HTERT RPE-1 (cell line): ENCODE data around the gene NLRC5.
"Not testable (repeated sequence)": the region's sequence is repeated elsewhere in the genome, so short reads cannot be mapped to it uniquely, and the experiment has no call there.

Experiments used
- in situ Hi-C: fragments of 300-500 bp; cut with MboI; formaldehyde crosslinking; loops from 4 replicates; pipeline ENCODE4 v1.14.3; 2020; ENCODE audit warnings: low sequenced_read_pairs

NLRC5 gene

GRCh38 chr16:57071081-57071732, 81.8 kb downstream of the NLRC5 start:
- in situ Hi-C loops, result not testable (repeated sequence)

GRCh38 chr16:57071831-57072582, 82.7 kb downstream of the NLRC5 start:
- in situ Hi-C loops, result no loop called here

GRCh38 chr16:57072616-57073275, 83.4 kb downstream of the NLRC5 start:
- in situ Hi-C loops, result no loop called here

DNA sequence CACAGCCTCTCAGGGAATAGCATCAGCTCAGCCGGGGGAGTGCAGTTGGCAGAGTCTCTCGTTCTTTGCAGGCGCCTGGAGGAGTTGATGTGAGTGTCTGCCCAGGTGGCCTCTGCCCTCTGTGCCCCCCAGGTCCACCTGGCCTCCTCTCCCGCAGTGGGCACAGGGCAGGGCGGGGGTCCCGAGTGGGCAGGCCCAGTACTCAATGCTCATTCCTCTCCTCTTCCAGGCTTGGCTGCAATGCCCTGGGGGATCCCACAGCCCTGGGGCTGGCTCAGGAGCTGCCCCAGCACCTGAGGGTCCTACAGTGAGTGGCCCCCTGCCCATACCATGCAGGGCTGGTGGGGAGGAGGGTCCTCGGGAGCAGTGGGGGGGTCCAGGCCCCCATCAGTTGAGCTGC, 88.4 kb downstream of the NLRC5 start:
- in situ Hi-C loops, result no loop called here

DNA sequence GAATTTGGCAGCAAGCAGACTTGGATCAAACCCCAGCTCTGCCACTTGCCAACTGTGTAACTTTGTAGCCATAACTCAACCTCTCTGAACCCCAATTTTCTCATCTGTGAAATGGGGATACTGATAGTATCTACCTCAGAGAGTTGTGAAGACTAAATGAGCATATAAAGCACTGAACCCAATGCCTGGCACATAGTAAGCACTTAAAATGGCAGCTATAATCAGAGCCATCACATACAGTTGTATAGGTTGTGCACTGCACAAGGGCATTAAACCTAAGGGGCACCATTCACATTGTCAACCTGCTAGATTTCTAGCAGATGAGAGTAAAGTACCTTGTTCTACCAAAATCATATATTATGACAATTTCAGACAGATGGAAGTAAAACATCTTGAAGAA, 92.4 kb downstream of the NLRC5 start:
- in situ Hi-C loops, result no loop called here

DNA sequence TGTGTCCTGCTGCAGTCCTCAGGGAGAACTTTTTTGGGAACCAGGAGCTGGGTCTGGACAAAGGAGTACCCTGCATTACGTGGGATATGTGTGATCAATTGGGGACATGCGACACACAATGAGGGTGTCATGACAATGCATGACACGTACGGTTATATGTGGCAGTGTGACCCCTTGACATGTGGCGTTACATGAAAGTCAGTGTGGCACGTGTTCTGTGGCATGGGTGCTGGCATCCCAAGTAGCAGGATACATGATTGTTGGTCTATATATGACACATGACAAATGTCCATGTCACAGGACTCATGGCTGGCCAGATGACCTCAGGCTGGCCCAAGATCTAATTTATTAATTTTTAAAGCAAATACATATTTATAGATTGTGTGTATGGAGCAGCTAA, 93.3 kb downstream of the NLRC5 start:
- in situ Hi-C loops, result no loop called here

DNA sequence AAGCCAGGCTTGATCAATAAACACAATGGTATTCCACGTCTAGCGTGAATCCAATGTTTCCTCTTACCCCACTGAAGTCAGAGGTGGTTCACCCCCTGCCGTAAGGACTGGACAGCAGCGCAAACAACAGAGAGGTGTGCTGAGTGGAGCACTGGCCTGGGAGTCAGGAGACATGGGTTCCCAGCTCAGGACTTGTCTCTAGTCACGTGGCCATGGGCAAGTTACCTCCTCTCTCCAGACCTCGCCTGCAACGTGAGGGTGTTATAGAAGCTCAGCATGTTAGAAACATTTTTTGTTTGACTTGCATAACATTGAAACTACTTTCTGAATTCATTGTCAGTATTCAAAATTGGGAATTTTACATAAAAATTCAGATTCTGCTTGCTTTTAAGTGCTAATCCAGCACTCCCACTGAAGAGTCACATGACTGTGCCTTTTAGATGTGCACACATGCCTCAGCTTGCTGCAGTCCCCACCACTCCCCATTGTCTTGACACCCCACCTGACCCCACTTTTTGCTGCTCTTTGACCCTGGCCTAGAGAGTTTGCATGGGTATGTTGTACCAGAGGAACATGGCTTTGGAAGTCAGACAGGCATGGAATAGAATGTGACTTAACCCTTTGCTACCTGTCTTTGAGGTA, 94.2 kb downstream of the NLRC5 start:
- in situ Hi-C loops, result no loop called here

DNA sequence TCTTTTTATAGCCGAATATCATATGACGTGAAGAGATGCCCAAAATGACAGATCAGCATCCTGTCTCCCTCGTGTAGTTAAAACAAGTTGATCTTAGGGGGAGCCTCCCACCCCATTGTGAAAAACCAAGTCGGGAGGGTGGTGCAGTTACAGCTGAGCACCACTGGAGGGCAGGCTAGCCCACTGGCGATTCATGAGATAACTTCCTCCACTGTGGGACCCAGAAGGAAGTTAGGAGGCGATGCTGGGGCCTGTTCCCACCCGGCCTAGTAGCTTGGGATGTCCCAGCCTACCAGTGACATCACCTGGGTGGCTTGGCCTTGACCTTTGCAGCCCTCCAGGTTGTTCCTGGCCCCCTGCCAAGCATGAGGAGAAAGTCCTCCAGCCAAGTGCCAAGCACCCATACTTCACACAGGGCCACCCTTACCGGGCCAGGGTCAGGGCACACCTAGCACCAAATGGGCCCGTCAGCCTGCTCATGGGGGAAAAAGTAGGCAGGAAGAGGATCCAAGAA, 95.0 kb downstream of the NLRC5 start:
- in situ Hi-C loops, result no loop called here

DNA sequence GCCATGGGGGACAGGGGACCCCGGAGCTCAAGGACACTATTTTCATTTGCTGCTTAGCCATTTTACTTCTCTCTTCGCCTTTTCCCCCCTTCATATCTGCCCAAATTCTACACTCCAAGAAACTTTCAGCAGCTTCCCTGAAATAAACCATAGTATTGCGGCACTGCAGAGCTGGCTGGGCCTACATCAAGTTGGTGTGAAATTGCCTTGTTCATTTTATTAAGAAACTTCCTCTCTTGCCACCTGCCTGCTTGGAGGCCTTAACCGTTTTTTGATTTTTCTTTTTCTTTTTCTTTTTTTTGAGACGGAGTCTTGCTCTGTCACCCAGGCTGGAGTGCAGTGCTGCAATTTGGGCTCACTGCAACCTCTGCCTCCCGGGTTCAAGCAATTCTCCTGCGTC, 95.6 kb downstream of the NLRC5 start:
- in situ Hi-C loops, result no loop called here

DNA sequence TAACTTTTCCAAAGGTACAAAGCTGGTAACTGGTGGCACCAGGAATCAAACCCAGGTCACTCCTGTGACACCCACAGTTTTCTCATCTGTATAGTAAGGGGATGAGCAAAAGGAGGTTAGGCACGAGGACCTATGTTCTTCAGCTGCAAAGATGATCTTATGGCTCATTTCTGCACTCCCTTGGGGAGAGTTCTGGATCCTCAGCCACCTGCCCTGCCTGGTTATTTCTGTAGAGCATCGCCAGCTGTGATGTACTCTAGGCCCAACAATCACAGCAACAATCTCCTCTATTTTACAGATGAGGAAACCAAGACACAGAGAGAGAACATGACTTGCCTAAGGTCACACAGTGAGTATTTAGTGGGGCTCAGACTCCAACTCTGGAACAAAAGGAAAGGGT, 97.6 kb downstream of the NLRC5 start:
- in situ Hi-C loops, result no loop called here

DNA sequence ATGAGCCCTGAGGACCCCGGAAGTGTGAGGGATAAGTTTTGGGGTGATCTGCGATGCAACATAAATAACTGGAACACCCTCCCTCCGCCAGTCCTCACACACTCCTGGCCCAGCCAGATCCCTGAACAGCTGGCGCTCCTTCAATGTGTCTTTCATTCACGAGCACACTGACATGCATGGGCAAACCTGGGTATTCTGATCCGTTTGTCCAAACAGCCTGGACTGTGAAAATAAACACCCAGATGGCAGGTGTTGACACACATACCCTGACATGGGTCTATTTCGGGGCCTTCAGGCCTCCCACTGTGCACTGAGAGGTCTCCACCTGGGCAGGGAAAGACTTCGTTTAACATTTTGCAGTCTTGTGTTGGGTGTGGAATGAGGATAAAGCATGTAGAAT, 100.0 kb downstream of the NLRC5 start:
- in situ Hi-C loops, result no loop called here

DNA sequence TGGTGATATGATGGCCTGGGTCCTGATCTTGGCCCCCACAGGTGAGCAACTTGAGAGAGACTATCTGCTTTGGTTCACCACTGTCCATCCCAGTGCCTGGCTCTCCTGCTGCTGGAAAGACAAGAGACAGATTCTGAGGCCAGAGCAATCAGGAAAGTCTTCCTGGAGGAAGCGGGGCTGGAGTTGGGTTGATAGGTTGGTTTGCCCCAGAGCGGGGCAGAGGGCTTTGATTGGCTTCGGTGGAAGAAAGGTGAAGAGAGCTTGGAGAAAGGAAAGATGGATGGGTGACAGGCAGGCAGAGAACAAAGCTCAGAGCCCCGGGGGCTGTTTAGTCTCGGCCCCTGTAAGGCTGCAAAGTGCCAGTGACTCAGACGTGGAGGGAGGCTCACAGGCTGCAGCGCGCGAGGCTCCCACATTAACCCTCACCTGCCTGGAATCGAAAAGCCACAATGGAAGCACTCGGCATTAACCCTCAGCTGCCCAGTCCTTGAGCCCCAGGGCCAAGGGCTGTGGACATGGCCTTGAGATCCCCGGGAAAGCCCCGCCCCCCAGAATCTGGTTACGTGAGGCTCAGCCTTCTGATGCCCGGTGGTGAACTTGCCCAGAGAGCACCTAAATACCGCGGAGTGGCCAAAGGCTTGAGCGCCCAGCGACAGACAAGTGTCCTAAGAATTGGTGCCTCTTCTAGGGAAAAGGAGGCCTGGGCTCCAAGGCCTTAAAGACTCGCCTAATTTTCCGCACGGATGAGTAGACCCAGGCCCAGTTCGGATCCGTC, 102.0 kb downstream of the NLRC5 start:
- in situ Hi-C loops, result no loop called here

DNA sequence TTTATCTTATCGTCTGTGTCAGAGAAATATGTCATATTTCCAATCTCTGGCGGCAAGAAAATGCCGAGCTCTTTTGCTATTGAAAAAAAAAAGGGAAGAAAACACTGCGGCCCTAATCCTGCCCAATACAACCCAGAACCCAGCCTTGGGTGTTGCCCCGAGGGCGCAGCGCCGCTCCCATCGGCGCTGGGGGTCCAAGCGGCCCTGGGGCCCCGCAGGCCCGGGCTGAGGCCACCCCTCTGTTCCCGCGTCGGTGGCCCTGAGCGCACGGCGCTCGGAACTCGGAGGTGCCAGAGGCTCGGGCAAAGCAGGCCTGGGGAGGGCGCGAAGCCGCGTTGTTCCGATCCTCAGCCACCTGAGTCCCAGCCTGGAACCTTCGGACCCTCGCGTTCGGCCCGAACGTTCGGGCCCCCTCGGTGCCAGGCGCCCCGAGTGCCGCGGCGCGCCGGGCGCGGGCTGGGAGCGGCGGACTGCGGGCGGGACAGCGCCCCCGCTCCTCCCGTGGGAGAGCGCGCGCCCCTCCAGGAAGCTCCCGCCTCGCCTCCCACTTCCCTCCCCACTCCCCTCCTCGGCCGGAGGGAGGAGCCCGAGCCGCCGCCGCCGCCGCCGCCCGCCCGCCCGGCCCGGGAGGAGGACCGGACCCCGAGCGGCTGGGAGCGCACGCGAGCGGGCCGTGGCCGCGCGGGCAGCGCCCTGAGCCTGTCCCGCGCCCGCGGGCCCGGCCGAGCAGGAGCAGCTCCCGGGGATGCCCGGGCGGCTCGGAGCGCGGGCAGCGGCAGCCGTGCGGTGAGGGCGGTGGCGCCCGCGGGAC, 102.8 kb downstream of the NLRC5 start, which contains the start of gene CPNE2:
Gene CPNE2 (plus strand): TSS at position 609 of the 811 bp plus-strand sequence. CDS start 18,160 bp downstream, outside the sequence.
- in situ Hi-C loops, result no loop called here

DNA sequence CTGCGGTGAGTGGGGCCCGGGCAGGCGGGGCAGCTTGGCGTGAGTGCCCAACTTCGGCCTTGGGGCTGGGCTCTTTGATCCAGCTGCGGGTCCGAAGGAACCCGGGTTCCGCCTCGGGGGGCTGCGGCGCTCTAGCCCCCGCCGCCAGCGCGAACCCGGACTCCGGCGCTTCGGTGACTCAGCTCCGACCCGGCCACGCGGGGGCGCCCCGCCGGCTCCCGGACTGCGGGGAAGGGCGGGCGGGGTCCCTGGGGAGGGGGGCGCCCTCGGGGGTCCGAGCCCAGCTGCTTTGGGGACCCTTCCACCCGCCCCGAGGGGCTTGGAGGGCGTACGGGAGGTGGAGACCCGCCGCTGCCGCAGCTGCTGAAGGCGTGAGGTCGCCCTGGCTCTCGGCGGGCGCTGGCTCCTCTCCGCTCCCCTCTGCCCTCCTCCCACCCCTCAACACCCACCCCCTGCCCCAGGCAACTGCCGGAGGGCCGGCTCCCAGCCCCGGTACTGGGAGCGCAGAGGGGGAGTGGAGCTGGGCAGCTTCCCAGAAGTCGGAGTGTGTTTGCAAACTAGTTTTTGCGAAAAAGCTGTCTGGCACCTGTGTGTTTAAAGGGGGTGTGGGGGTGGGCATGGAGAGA, 103.5 kb downstream of the NLRC5 start:
- in situ Hi-C loops, result no loop called here

DNA sequence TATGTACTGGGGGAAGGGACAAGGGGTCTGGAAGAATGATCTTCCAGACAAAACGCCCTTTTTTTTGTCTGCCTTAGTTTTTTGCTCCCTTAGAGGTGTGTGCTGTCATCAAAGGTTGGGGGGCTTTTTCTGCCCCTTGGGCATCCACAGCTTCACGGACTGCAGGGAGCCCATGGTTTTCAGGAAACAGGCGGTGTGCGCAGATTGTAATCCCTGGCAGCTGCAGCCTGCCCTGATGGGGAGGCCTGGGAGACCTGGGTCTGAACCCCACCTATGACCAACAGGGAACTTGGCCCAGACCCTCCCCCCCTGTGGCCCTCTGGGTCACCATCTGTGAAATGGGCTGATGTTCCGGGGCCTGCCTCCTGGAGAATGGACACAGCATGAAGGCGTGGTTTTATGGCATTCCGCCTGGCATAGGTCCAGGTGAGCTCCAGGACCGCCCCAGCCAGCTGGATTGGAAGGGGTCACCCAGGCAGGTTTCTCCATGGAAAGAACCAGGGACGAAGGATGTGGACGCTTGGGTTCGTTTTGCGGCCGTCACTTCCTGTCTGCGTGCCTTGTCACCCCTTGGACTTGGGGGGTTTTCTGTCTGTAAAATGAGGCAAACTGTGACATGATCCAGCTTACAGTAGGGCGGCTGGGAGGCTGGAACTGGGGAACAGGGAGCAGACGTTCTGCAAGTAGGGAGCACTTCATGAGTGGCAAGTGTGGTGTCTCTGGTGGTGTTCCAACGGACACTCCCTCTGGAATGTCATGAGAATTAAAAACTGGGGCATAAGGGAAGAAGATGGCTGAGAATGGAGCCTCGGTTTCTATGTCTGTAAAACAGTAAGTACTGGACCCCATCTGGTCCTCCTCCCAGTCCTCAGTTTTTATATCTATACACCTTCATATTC, 104.6 kb downstream of the NLRC5 start:
- in situ Hi-C loops, result no loop called here

GRCh38 chr16:57094911-57095310, 105.6 kb downstream of the NLRC5 start:
- in situ Hi-C loops, result no loop called here

- in situ Hi-C loops, result no loop called here
Measured at GRCh38 chr16:57096192-57096591, 106.8 kb downstream of the NLRC5 start.

GRCh38 chr16:57096793-57097192, 107.4 kb downstream of the NLRC5 start:
- in situ Hi-C loops, result no loop called here
